NCI-H1092 (cell line): ENCODE results near the gene GPR179.
A peak's percentile ranks its signal among the peaks of the same experiment; 100 is the strongest.

Source experiments
- DNase-seq: peaks from one replicate; lab custom pipeline; 2025; lab: John Stamatoyannopoulos, UW

GPR179 gene

GRCh38 chr17:38345743-38346142 is 2.0 kb upstream of the GPR179 start:
- DNase-seq: no peak

GRCh38 chr17:38344420-38344745 is 627 bp upstream of the GPR179 start:
- no peak for DNase-seq

- no peak for DNase-seq
Measured at GRCh38 chr17:38342886-38343607, 709 bp downstream of the GPR179 start.

- peak; percentile 77 for DNase-seq
Measured at GRCh38 chr17:38341035-38341721, 2.6 kb downstream of the GPR179 start.

GRCh38 chr17:38339891-38340290 is 3.9 kb downstream of the GPR179 start:
- DNase-seq: no peak

- no peak for DNase-seq
Measured at GRCh38 chr17:38338535-38338934, 5.2 kb downstream of the GPR179 start.

GRCh38 chr17:38338053-38338452 is 5.7 kb downstream of the GPR179 start:
- DNase-seq: peak; percentile 6

GRCh38 chr17:38336838-38337237 is 6.9 kb downstream of the GPR179 start:
- DNase-seq: no peak

- no peak for DNase-seq
Measured at GRCh38 chr17:38334480-38335364, 9.0 kb downstream of the GPR179 start.

- peak; percentile 7 for DNase-seq
Measured at GRCh38 chr17:38333635-38334295, 10.0 kb downstream of the GPR179 start.

- DNase-seq: no peak
Measured at GRCh38 chr17:38332735-38333134, 11.0 kb downstream of the GPR179 start.

GRCh38 chr17:38330941-38331411 is 12.8 kb downstream of the GPR179 start:
- DNase-seq: no peak

- DNase-seq: no peak
Measured at GRCh38 chr17:38329808-38330730, 13.7 kb downstream of the GPR179 start.

GRCh38 chr17:38329284-38329683 is 14.5 kb downstream of the GPR179 start:
- no peak for DNase-seq

GRCh38 chr17:38328620-38329019 is 15.1 kb downstream of the GPR179 start:
- DNase-seq: no peak

- no peak for DNase-seq
Measured at GRCh38 chr17:38327936-38328335, 15.8 kb downstream of the GPR179 start.

GRCh38 chr17:38326996-38327792 is 16.6 kb downstream of the GPR179 start:
- DNase-seq: no peak

GRCh38 chr17:38325221-38325851 is 18.4 kb downstream of the GPR179 start:
- DNase-seq: no peak

- DNase-seq: no peak
Measured at GRCh38 chr17:38324772-38325171, 19.0 kb downstream of the GPR179 start.
